Measurements from ENCODE around the gene PROCA1. TPM values are rescaled to one million over a fixed set of nuclear protein-coding genes. Genes with fewer than 3 reads are reported as not detected.

The PROCA1 gene
- total and polyA plus RNA-seq, 2 of the 8 experiments (the other 6 are each of a cell fraction or from before 2014, with no cell fraction given), result 21.2 to 26.3 TPM

- Histone ChIP-seq H3K9me3 (ENCODE audit: insufficient read depth in 2 of 2, low read depth in 1 of 2, low read length in 1 of 2) (no peaks in the 10 kb centered on the region), H3K23ac (ENCODE audit: insufficient read length) (no peak overlapping the region), H2AFZ (ENCODE audit: low read length) (no peak overlapping the region), H4K5ac (ENCODE audit: insufficient read length, low read depth, low read length) (peak overlapping the region; percentile 82), H3K27ac (ENCODE audit: low read depth, low read length) (peak overlapping the region; percentile 96), H4K91ac (replicated peaks; ENCODE audit: insufficient read length, low read length) (peak overlapping the region; percentile 88), H3K18ac (ENCODE audit: extremely low read depth, low read length) (peak overlapping the region; percentile 97), H3K9ac (replicated peaks in 1 of 4; ENCODE audit: extremely low read depth in 1 of 4, low read depth in 3 of 4, low read length in 3 of 4) (peak overlapping the region; percentile 95 to 98 (median 97)), H3K79me2 (ENCODE audit: control insufficient read depth in 1 of 2, insufficient read depth in 2 of 2, low read length in 2 of 2) (peaks cover 7 to 55% of the 10 kb centered on the region in 2 experiments), H2BK20ac (ENCODE audit: low read length) (no peak overlapping the region), H2BK5ac (ENCODE audit: low read depth, low read length) (peak overlapping the region; percentile 99), H2AK5ac (ENCODE audit: low read depth, low read length) (peak overlapping the region; percentile 97), H3K36me3 (ENCODE audit: control insufficient read depth in 2 of 4, insufficient read depth in 4 of 4, low read length in 3 of 4) (peaks cover 21 to 52% (median 37%) of the 10 kb centered on the region in 4 experiments), H3K23me2 (ENCODE audit: low read depth, low read length) (peaks cover 23% of the 10 kb centered on the region), H4K20me1 (replicated peaks in 1 of 2; ENCODE audit: control insufficient read depth in 1 of 2, insufficient read depth in 2 of 2, low read length in 2 of 2) (peaks cover 6 to 24% of the 10 kb centered on the region in 2 experiments), H4K8ac (ENCODE audit: extremely low read depth, insufficient read depth, low read length) (peak overlapping the region; percentile 98; the same call in 1 of the 2 replicates), H3K4ac (replicated peaks; ENCODE audit: insufficient read length, low read depth, low read length) (peak overlapping the region; percentile 100), H3K4me1 (replicated peaks in 1 of 4; ENCODE audit: control insufficient read depth in 3 of 4, insufficient read depth in 4 of 4, low read length in 3 of 4) (peaks cover 3 to 15% (median 6%) of the 10 kb centered on the region in 4 experiments), H3K14ac (ENCODE audit: insufficient read length) (no peak overlapping the region), H3K4me2 (ENCODE audit: insufficient read depth in 1 of 2, low read depth in 2 of 2, low read length in 2 of 2) (peak overlapping the region; percentile 87 to 99), H3K4me3 (ENCODE audit: extremely low read depth in 1 of 4, insufficient read depth in 2 of 4, low read depth in 3 of 4, low read length in 4 of 4) (peak overlapping the region; percentile 95 to 100 (median 98)), H3K56ac (replicated peaks; ENCODE audit: insufficient read length, low read depth, low read length) (peak overlapping the region; percentile 79), H2BK15ac (ENCODE audit: low read length) (no peak overlapping the region), H2BK12ac (ENCODE audit: low read depth, low read length) (peak overlapping the region; percentile 55; the same call in 1 of the 2 replicates), H3K27me3 (replicated peaks in 1 of 4; ENCODE audit: control insufficient read depth in 3 of 4, extremely low read depth in 1 of 4, insufficient read depth in 3 of 4, low read length in 3 of 4) (no peaks in the 10 kb centered on the region), H3K79me1 (ENCODE audit: low read depth, low read length) (peaks cover 10% of the 10 kb centered on the region; the same call in 1 of the 2 replicates), H2BK120ac (replicated peaks; ENCODE audit: low read depth, low read length) (peak overlapping the region; percentile 14)
- ChIA-PET CTCF (ENCODE audit: partially characterized antibody) (interaction anchor here (0.8 to 16.9 kb wide), 8 partner anchors 7 to 233 kb away, joined by 3 to 316 read pairs (median 4); partner anchors contain the start of gene PROCA1), POLR2A (ENCODE audit: partially characterized antibody) (interaction anchor here (0.6 to 17.6 kb wide), 40 partner anchors 8 to 398 kb away, joined by 3 to 813 read pairs (median 6); partner anchors contain the start of genes BLTP2, DHRS13, ERAL1 and FLOT2)
- FAIRE-seq (no peak), DNase-seq (ENCODE audit: low read depth in 1 of 2, low spot score in 2 of 2) (no peak)
- 3% methylated on average over 24 of the region's 30 CpGs; no CpG with 5 or more reads in 1 of the 2 experiments for WGBS, 2 experiments (ENCODE audit: extremely low coverage in 1 of 2, insufficient coverage in 1 of 2, insufficient read length in 1 of 2, insufficient replicate concordance in 2 of 2, low coverage in 1 of 2, low lambda C conversion rate in 2 of 2, missing lambda C conversion rate in 1 of 2)
- TF ChIP-seq TCF12 (IDR thresholded peaks at IDR 0.05; ENCODE audit: low read depth, low read length), result no peak
- TF ChIP-seq HDAC2 (IDR thresholded peaks at IDR 0.05; ENCODE audit: borderline replicate concordance in 1 of 2, low read depth in 2 of 2, low read length in 2 of 2), result no peak
- no peak for TF ChIP-seq EZH2 (IDR thresholded peaks at IDR 0.05; ENCODE audit: low read depth, low read length, severe bottlenecking)
- no peak for TF ChIP-seq RXRA (IDR thresholded peaks at IDR 0.05; ENCODE audit: insufficient read depth, low read depth, low read length)
- TF ChIP-seq KDM4A (IDR thresholded peaks at IDR 0.05; ENCODE audit: low read depth, low read length, severe bottlenecking), result no peak
- TF ChIP-seq CBX5 (IDR thresholded peaks at IDR 0.05; ENCODE audit: low read depth, low read length), result no peak
- no peak for TF ChIP-seq JUND (IDR thresholded peaks at IDR 0.05; ENCODE audit: low read length)
- 0 out of 4 replicates have a peak, but pooled peaks of 1 of the 2 experiments have one; percentile 56 for TF ChIP-seq SIN3A (conservative IDR thresholded peaks at IDR 0.05 in 1 of 2, IDR thresholded peaks at IDR 0.05 in 1 of 2; ENCODE audit: low read depth in 1 of 2, low read length in 2 of 2)
- no peak for TF ChIP-seq GABPA (IDR thresholded peaks at IDR 0.05; ENCODE audit: borderline replicate concordance, insufficient read depth, low read length)
- TF ChIP-seq SP4 (IDR thresholded peaks at IDR 0.05; ENCODE audit: low read length), result no peak
- no peak for TF ChIP-seq RFX5 (IDR thresholded peaks at IDR 0.05; ENCODE audit: borderline replicate concordance, low read depth, low read length)
These were observed 8.7 kb upstream of the PROCA1 start for GRCh38 chr17:28720247-28720996.
